ENCODE data around the gene HNRNPDL. TPM values are rescaled to one million over a fixed set of nuclear protein-coding genes. Genes with fewer than 3 reads are reported as not detected.

The HNRNPDL gene
- total and polyA plus RNA-seq, 2 of the 13 experiments (the other 11 are each of a cell fraction or from before 2014, with no cell fraction given) = 167 to 414 TPM

- TF ChIP-seq ZNF296 (CRISPR knock-in tag; conservative IDR thresholded peaks at IDR 0.05) (no peak), NCOA1 (CRISPR knock-in tag; IDR thresholded peaks at IDR 0.05) (no peak), ZNF264 (CRISPR knock-in tag; IDR thresholded peaks at IDR 0.05) (no peak)
Measured at GRCh38 chr4:82469791-82470345, 39.6 kb upstream of the HNRNPDL start (continued).

GRCh38 chr4:82467471-82467870, 37.2 kb upstream of the HNRNPDL start:
- peak; percentile 45 for DNase-seq (ENCODE audit: low spot score)
- Histone ChIP-seq H3K9me3 (ENCODE audit: low read length) (no peaks in the 10 kb centered on the region), H2AFZ (ENCODE audit: low read length) (no peak overlapping the region), H3K4me2 (ENCODE audit: low read depth, low read length) (no peak overlapping the region), H3K27ac (ENCODE audit: extremely low read length, insufficient read depth, low read length) (no peak overlapping the region), H3K27me3 (ENCODE audit: control insufficient read depth in 1 of 2, insufficient read depth in 2 of 2, low read length in 2 of 2) (no peaks in the 10 kb centered on the region), H4K20me1 (ENCODE audit: insufficient read depth, low read length) (no peaks in the 10 kb centered on the region), H3K79me2 (ENCODE audit: insufficient read depth, low read length) (no peaks in the 10 kb centered on the region), H3K9ac (ENCODE audit: insufficient read depth, low read depth, low read length) (no peak overlapping the region), H3K4me1 (ENCODE audit: insufficient read depth, low read length) (peaks cover 13% of the 10 kb centered on the region), H3K36me3 (replicated peaks in 1 of 2; ENCODE audit: control insufficient read depth in 1 of 2, insufficient read depth in 2 of 2, low read length in 2 of 2) (no peaks in the 10 kb centered on the region; a peak in 1 of 5 replicates), H3K4me3 (replicated peaks in 1 of 3; ENCODE audit: insufficient read depth in 1 of 3, low read depth in 2 of 3, low read length in 3 of 3) (no peak overlapping the region)
- POLR2A ChIA-PET = no interaction called here
- no TSS peak for BruUV-seq (replicated peaks)
- TF ChIP-seq SOX5 (CRISPR knock-in tag; IDR thresholded peaks at IDR 0.05; ENCODE audit: borderline replicate concordance) (peak; percentile 11; the same call in 1 of the 2 replicates), SOX13 (IDR thresholded peaks at IDR 0.05) (no peak), SOX13 (CRISPR knock-in tag; conservative IDR thresholded peaks at IDR 0.05 in 1 of 2, IDR thresholded peaks at IDR 0.05 in 1 of 2) (peak in 1 of 2 experiments; percentile 47; a peak in 2 of 4 replicates), TGIF2 (CRISPR knock-in tag; IDR thresholded peaks at IDR 0.05) (no peak)
- WGBS (ENCODE audit: low lambda C conversion rate) = 31% methylated on average over 3 of the region's 3 CpGs
- CTCF ChIA-PET (ENCODE audit: low intra/inter-chr PET ratio, low total read pairs) = no interaction called here
- intact Hi-C loops (cut with micrococcal nuclease; ENCODE audit: unreplicated experiment) (no loop called here), in situ Hi-C loops (cut with HindIII; ENCODE audit: extremely low pct_ligation_motif_present, low pct_unique_long_range_greater_than_20kb) (no loop called here)
- ATAC-seq = peak; percentile 28
- FAIRE-seq = no peak

GRCh38 chr4:82463221-82463620, 33.0 kb upstream of the HNRNPDL start:
- no peaks in the 10 kb centered on the region for H4K20me1 ChIP-seq (ENCODE audit: insufficient read depth, low read length)
- no peak for FAIRE-seq
- H3K4me3 ChIP-seq (replicated peaks in 1 of 3; ENCODE audit: insufficient read depth in 1 of 3, low read depth in 2 of 3, low read length in 3 of 3) = no peak overlapping the region
- H3K9me3 ChIP-seq (ENCODE audit: low read length) = no peaks in the 10 kb centered on the region
- DNase-seq (ENCODE audit: low spot score) = no peak
- no peaks in the 10 kb centered on the region for H3K27me3 ChIP-seq (ENCODE audit: control insufficient read depth in 1 of 2, insufficient read depth in 2 of 2, low read length in 2 of 2)
- CTCF ChIA-PET (ENCODE audit: low intra/inter-chr PET ratio, low total read pairs) = interaction anchor here (1.3 to 3.0 kb wide), 3 partner anchors 136 to 339 kb away, joined by 3 to 53 read pairs (median 17); no protein-coding TSS in a partner anchor
- no peak overlapping the region for H3K4me2 ChIP-seq (ENCODE audit: low read depth, low read length)
- intact Hi-C loops (cut with micrococcal nuclease; ENCODE audit: unreplicated experiment) = loop anchor here (5.0 kb wide), 2 partner anchors 99 to 114 kb away; partner anchors contain the start of gene TMEM150C
- POLR2A ChIA-PET = no interaction called here
- H3K4me1 ChIP-seq (ENCODE audit: insufficient read depth, low read length) = peaks cover 12% of the 10 kb centered on the region
- no peaks in the 10 kb centered on the region for H3K79me2 ChIP-seq (ENCODE audit: insufficient read depth, low read length)
- no peak overlapping the region for H3K9ac ChIP-seq (ENCODE audit: insufficient read depth, low read depth, low read length)
- ATAC-seq = no peak
- WGBS (ENCODE audit: low lambda C conversion rate) = 97% methylated on average over 1 of the region's 1 CpG
- H2AFZ ChIP-seq (ENCODE audit: low read length) = no peak overlapping the region
- in situ Hi-C loops (cut with HindIII; ENCODE audit: extremely low pct_ligation_motif_present, low pct_unique_long_range_greater_than_20kb) = loop anchor here (5.0 kb wide), 2 partner anchors 139 to 274 kb away; no protein-coding TSS in a partner anchor
- H3K27ac ChIP-seq (ENCODE audit: extremely low read length, insufficient read depth, low read length) = no peak overlapping the region
- BruUV-seq (replicated peaks) = no TSS peak
- peaks cover 4 to 23% of the 10 kb centered on the region in 2 experiments; a peak in 3 of 5 replicates for H3K36me3 ChIP-seq (replicated peaks in 1 of 2; ENCODE audit: control insufficient read depth in 1 of 2, insufficient read depth in 2 of 2, low read length in 2 of 2)
- no peak for TF ChIP-seq ZMAT5 (CRISPR knock-in tag; IDR thresholded peaks at IDR 0.05; ENCODE audit: borderline replicate concordance, low read depth)
- no peak for TF ChIP-seq STAT6 (CRISPR knock-in tag; IDR thresholded peaks at IDR 0.05; ENCODE audit: borderline replicate concordance)
- no peak for TF ChIP-seq HNF4A (CRISPR knock-in tag; IDR thresholded peaks at IDR 0.05)
- TF ChIP-seq CENPBD1 (CRISPR knock-in tag; IDR thresholded peaks at IDR 0.05; ENCODE audit: borderline replicate concordance, low read depth) = no peak
- TF ChIP-seq CHD2 (IDR thresholded peaks at IDR 0.05; ENCODE audit: low read depth, low read length) = no peak
- TF ChIP-seq AGO1 (IDR thresholded peaks at IDR 0.05; ENCODE audit: low read depth, low read length, poor library complexity, severe bottlenecking) = no peak
- TF ChIP-seq ZIK1 (CRISPR knock-in tag; IDR thresholded peaks at IDR 0.05; ENCODE audit: borderline replicate concordance, low read depth) = no peak
